OCI-LY7 (cell line): ENCODE measurements around the gene SKA1. TPM values are rescaled to one million over a fixed set of nuclear protein-coding genes. Genes with fewer than 3 reads are reported as not detected.

ENCODE experiments used
- BruUV-seq: library from RNA; stranded (reverse); fragments of 400-500 nt; replicated peaks from 2 replicates; lab custom pipeline; 2021; lab: Mats Ljungman, UMichigan
- CTCF ChIA-PET: fragments of 300-600 bp; sonication (Branson Sonifier 250); formaldehyde crosslinking; loops from one replicate; lab custom pipeline; 2022; ENCODE audit warnings: antibody characterized with exemption; ENCODE audit not compliant: unreplicated experiment; lab: Charles Lee
- POLR2A ChIA-PET: fragments of 300-600 bp; sonication (Branson Sonifier 250); formaldehyde crosslinking; loops from one replicate; lab custom pipeline; 2022; ENCODE audit warnings: antibody characterized with exemption; lab: Charles Lee
- DNase-seq: peaks from one replicate; pipeline ENCODE4 v3.0.0-alpha.2; 2015; ENCODE audit warnings: low spot score
- H2AFZ ChIP-seq: fragments of 200-600 bp; sonication (generic), shearing (Covaris generic); 2 replicates; pipeline ENCODE4 v1.6.1; 2014; ENCODE audit warnings: mild to moderate bottlenecking, antibody characterized with exemption, low read length, moderate library complexity
- H3K27ac ChIP-seq: fragments of 200-600 bp; sonication (generic); 2 replicates; pipeline ENCODE4 v1.5.1; 2014; ENCODE audit warnings: mixed run types, low read depth, mild to moderate bottlenecking, moderate library complexity, low read length, inconsistent platforms; ENCODE audit not compliant: poor library complexity, severe bottlenecking
- H3K36me3 ChIP-seq: fragments of 200-600 bp; sonication (generic); 2 replicates; pipeline ENCODE4 v1.6.1; 2014; ENCODE audit warnings: mild to moderate bottlenecking, antibody characterized with exemption, low read length, moderate library complexity, mixed read lengths; ENCODE audit not compliant: insufficient read depth
- H3K4me1 ChIP-seq: fragments of 200-600 bp; sonication (generic); 2 replicates; pipeline ENCODE4 v1.5.1; 2014; ENCODE audit warnings: mild to moderate bottlenecking, low read length; ENCODE audit not compliant: insufficient read depth, poor library complexity, severe bottlenecking
- H3K4me2 ChIP-seq: fragments of 200-600 bp; sonication (generic); 2 replicates; pipeline ENCODE4 v1.6.1; 2014; ENCODE audit warnings: mild to moderate bottlenecking, low read length
- H3K4me3 ChIP-seq: fragments of 200-600 bp; sonication (generic); 2 replicates; pipeline ENCODE4 v1.5.1; 2014; ENCODE audit warnings: mild to moderate bottlenecking, low read depth, low read length; ENCODE audit not compliant: poor library complexity, severe bottlenecking
- H3K79me2 ChIP-seq: fragments of 200-600 bp; sonication (generic); 2 replicates; pipeline ENCODE4 v1.6.1; 2016; ENCODE audit warnings: low read depth, mild to moderate bottlenecking, low read length, moderate library complexity, mixed read lengths; ENCODE audit not compliant: insufficient read depth
- H3K9me2 ChIP-seq: fragments of 200-600 bp; sonication (generic); 2 replicates; pipeline ENCODE4 v1.6.1; 2016; ENCODE audit warnings: mild to moderate bottlenecking, low read length, mixed read lengths; ENCODE audit not compliant: insufficient read depth
- H3K9me3 ChIP-seq: fragments of 200-600 bp; sonication (generic); 2 replicates; pipeline ENCODE4 v1.6.1; 2014; ENCODE audit warnings: mild to moderate bottlenecking, mixed run types, low read length, mixed read lengths
- H4K20me1 ChIP-seq: fragments of 200-600 bp; sonication (generic); 2 replicates; pipeline ENCODE4 v1.6.1; 2014; ENCODE audit warnings: mild to moderate bottlenecking, antibody characterized with exemption, low read length, moderate library complexity, mixed read lengths; ENCODE audit not compliant: insufficient read depth
- EZH2phosphoT487 ChIP-seq: fragments of 200-600 bp; sonication (generic); IDR thresholded peaks from 2 replicates; pipeline ENCODE4 v1.6.1; 2018; ENCODE audit warnings: low read depth, borderline replicate concordance, mild to moderate bottlenecking, mixed run types, antibody characterized with exemption, low read length, moderate library complexity, mixed read lengths
- intact Hi-C: fragments of 100-400 bp; cut with micrococcal nuclease; formaldehyde crosslinking; loops from one replicate; pipeline ENCODE4 v1.10.0; 2022; ENCODE audit not compliant: unreplicated experiment
- total RNA-seq, 2 experiments: library from RNA; depleted of rRNA in 1 of 2; stranded (reverse); fragments of >200 nt in 1 of 2; shearing (Covaris generic) in 1 of 2; gene quantifications; 2 replicates each; pipeline ENCODE4 v1.2.3, GENCODE V29; 2014 to 2022
- TF ChIP-seq, protein P1 (sequence below): fragments of 200-600 bp; sonication (generic); conservative IDR thresholded peaks from 2 replicates; pipeline ENCODE4 v1.5.1; 2014; ENCODE audit warnings: mild to moderate bottlenecking, antibody characterized with exemption, low read length, moderate library complexity, mixed read lengths

The SKA1 gene
- total RNA-seq, 2 experiments from 2014 or later: 28.8 to 29.2 TPM

- no peaks in the 10 kb centered on the region for H3K9me2 ChIP-seq
- H3K4me2 ChIP-seq: no peak overlapping the region
- no peaks in the 10 kb centered on the region for H3K9me3 ChIP-seq
- ChIA-PET CTCF (no interaction called here), POLR2A (interaction anchor here (0.7 kb wide), 1 partner anchor 146 kb away, joined by 4 read pairs; no protein-coding TSS in a partner anchor)
- no peak overlapping the region for H3K27ac ChIP-seq
- H3K4me3 ChIP-seq: no peak overlapping the region
- no peak for DNase-seq
- no peaks in the 10 kb centered on the region for H3K79me2 ChIP-seq
- BruUV-seq: no TSS peak
- TF ChIP-seq EZH2phosphoT487: no peak
- TF ChIP-seq, protein P1, sequence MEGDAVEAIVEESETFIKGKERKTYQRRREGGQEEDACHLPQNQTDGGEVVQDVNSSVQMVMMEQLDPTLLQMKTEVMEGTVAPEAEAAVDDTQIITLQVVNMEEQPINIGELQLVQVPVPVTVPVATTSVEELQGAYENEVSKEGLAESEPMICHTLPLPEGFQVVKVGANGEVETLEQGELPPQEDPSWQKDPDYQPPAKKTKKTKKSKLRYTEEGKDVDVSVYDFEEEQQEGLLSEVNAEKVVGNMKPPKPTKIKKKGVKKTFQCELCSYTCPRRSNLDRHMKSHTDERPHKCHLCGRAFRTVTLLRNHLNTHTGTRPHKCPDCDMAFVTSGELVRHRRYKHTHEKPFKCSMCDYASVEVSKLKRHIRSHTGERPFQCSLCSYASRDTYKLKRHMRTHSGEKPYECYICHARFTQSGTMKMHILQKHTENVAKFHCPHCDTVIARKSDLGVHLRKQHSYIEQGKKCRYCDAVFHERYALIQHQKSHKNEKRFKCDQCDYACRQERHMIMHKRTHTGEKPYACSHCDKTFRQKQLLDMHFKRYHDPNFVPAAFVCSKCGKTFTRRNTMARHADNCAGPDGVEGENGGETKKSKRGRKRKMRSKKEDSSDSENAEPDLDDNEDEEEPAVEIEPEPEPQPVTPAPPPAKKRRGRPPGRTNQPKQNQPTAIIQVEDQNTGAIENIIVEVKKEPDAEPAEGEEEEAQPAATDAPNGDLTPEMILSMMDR: no peak
- H3K36me3 ChIP-seq: peaks cover 50% of the 10 kb centered on the region
- no peaks in the 10 kb centered on the region for H4K20me1 ChIP-seq
- H3K4me1 ChIP-seq: no peaks in the 10 kb centered on the region
- no peak overlapping the region for H2AFZ ChIP-seq
- intact Hi-C loops: no loop called here
Measured at GRCh38 chr18:50388988-50389387, 14.1 kb downstream of the SKA1 start.

DNA sequence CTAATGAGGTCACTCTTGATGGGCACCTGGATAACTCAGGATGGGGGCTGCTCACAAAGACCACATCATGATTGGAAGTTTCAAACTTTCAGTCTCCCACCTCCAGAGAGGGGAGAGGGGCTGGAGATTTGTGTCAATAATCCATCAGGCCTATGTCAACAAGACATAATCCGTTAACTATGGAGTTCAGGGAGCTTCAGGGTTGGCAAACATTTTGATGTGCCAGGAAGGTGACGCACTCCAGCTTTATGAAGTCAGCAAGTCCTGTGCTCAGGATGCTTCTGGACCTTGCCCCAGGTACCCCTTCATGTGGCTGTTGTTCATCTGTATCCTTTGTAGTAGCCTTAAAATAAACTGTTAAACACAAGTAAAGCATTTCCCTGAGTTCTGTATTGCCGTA lies 19.0 kb downstream of the SKA1 start:
- no peak overlapping the region for H3K4me2 ChIP-seq
- POLR2A ChIA-PET: interaction anchor here (2.0 kb wide), 1 partner anchor 10 kb away, joined by 5 read pairs; no protein-coding TSS in a partner anchor
- peaks cover 27% of the 10 kb centered on the region for H3K36me3 ChIP-seq
- H3K4me1 ChIP-seq: no peaks in the 10 kb centered on the region
- no peak overlapping the region for H3K4me3 ChIP-seq
- H3K9me3 ChIP-seq: no peaks in the 10 kb centered on the region
- H2AFZ ChIP-seq: no peak overlapping the region
- H3K79me2 ChIP-seq: no peaks in the 10 kb centered on the region
- no TSS peak for BruUV-seq
- no peak for DNase-seq
- H3K27ac ChIP-seq: no peak overlapping the region
- intact Hi-C loops: no loop called here
- CTCF ChIA-PET: no interaction called here
- H4K20me1 ChIP-seq: no peaks in the 10 kb centered on the region
- TF ChIP-seq EZH2phosphoT487: no peak
- TF ChIP-seq, protein P1: no peak
- H3K9me2 ChIP-seq: no peaks in the 10 kb centered on the region

- Histone ChIP-seq H3K4me1 (no peaks in the 10 kb centered on the region), H3K9me2 (no peaks in the 10 kb centered on the region), H3K9me3 (no peaks in the 10 kb centered on the region), H3K79me2 (no peaks in the 10 kb centered on the region), H3K4me2 (no peak overlapping the region), H4K20me1 (no peaks in the 10 kb centered on the region), H3K36me3 (peaks cover 24% of the 10 kb centered on the region), H3K4me3 (no peak overlapping the region), H3K27ac (no peak overlapping the region), H2AFZ (no peak overlapping the region)
- no TSS peak for BruUV-seq
- ChIA-PET CTCF (no interaction called here), POLR2A (no interaction called here)
- DNase-seq: no peak
- TF ChIP-seq, protein P1: no peak
- TF ChIP-seq EZH2phosphoT487: no peak
- intact Hi-C loops: no loop called here
Measured at GRCh38 chr18:50395093-50395492, 20.2 kb downstream of the SKA1 start.
